NB4 (cell line): ENCODE measurements around the gene SAMD11.

Experiments
- CTCF ChIP-seq: IDR thresholded peaks from one replicate; pipeline ENCODE4 v1.5.1; 2012; ENCODE audit warnings: low read depth, low read length
- MAX ChIP-seq: IDR thresholded peaks from 2 replicates; pipeline ENCODE4 v1.6.1; 2011; ENCODE audit warnings: low read depth, low read length
- POLR2A ChIP-seq: IDR thresholded peaks from 2 replicates; pipeline ENCODE4 v1.6.1; 2011; ENCODE audit warnings: mild to moderate bottlenecking; ENCODE audit not compliant: insufficient read length; ENCODE audit errors: extremely low read depth

- TF ChIP-seq MAX (no peak), CTCF (no peak), POLR2A (no peak)
Observed at GRCh38 chr1:964691-965525, 41.2 kb downstream of the SAMD11 start.
